A172 (cell line): Measurements from ENCODE around the gene RBP5. TPM values are rescaled to one million over a fixed set of nuclear protein-coding genes. Genes with fewer than 3 reads are reported as not detected.

Experiments used
- DNase-seq: peaks from one replicate; pipeline ENCODE4 v3.0.0-alpha.2; 2015; ENCODE audit warnings: low spot score
- total RNA-seq: library from RNA; depleted of rRNA; stranded (reverse); fragments of >200 nt; shearing (Covaris generic); gene quantifications from 2 replicates; pipeline ENCODE4 v1.2.3, GENCODE V29; 2014; rRNA removed

The RBP5 gene
- total RNA-seq, 1 experiment from 2014 or later, result not detected

DNA sequence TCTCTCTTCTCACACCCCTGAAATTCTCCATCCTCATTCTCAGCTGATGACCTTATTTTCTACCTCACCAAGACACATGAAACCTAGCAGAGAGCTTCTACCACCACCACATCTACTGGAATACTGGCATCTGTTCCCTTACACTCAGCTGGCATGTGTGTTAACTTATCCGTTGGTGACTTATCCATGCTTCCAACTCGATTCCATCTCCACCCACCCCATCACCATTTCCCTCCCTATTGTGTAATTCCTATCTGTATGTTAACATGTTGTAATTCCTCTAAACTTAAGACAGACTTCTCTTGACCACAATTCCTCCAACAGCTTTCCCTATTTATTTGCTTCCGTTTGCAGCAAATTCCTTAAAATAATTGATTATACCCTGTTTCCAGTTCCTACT, 52.8 kb downstream of the RBP5 start:
- no peak for DNase-seq

- DNase-seq, result no peak
These were observed 53.2 kb downstream of the RBP5 start for GRCh38 chr12:7075518-7075917.

GRCh38 chr12:7073946-7074345, 54.7 kb downstream of the RBP5 start:
- DNase-seq, result no peak

Other genes with a start within 250 kb of the RBP5 start
- gene LRRC23, start 224.1 kb downstream of the RBP5 start, total RNA-seq, result 8.3 and 14.4 TPM in 2 replicates
- 21.5 and 24.7 TPM in 2 replicates for gene ENO2, start 214.3 kb downstream of the RBP5 start, total RNA-seq
- 3.1 and 6.6 TPM in 2 replicates for gene ATN1, start 200.9 kb downstream of the RBP5 start, total RNA-seq
- not detected in 2 replicates for gene RNU7-1, start 185.1 kb downstream of the RBP5 start, total RNA-seq
- gene C12orf57, start 184.9 kb downstream of the RBP5 start, total RNA-seq, result 1.8 TPM in 1 of 2 replicates, not detected in the other
- 0.31 and 0.48 TPM in 2 replicates for gene PTPN6, start 177.5 kb downstream of the RBP5 start, total RNA-seq
- 172 and 183 TPM in 2 replicates for gene PHB2, start 158.2 kb downstream of the RBP5 start, total RNA-seq
- 42.6 and 50.5 TPM in 2 replicates for gene EMG1, start 158.0 kb downstream of the RBP5 start, total RNA-seq
- gene LPCAT3, start 110.4 kb downstream of the RBP5 start, total RNA-seq, result 9.2 and 14.7 TPM in 2 replicates
- 20.3 and 39.8 TPM in 2 replicates for gene C1S, start 68.2 kb downstream of the RBP5 start, total RNA-seq
- 10.7 and 16.0 TPM in 2 replicates for gene C1R, start 36.4 kb downstream of the RBP5 start, total RNA-seq
- gene C1RL, start 19.7 kb downstream of the RBP5 start, total RNA-seq, result 5.8 and 11.0 TPM in 2 replicates
- gene CLSTN3, start 1.5 kb upstream of the RBP5 start, total RNA-seq, result 8.5 and 15.6 TPM in 2 replicates
- gene PEX5, start 60.8 kb upstream of the RBP5 start, total RNA-seq, result 18.9 and 21.0 TPM in 2 replicates
- gene ACSM4, start 175.2 kb upstream of the RBP5 start, total RNA-seq, result not detected in 2 replicates